ENCODE results near the gene PRRC2B.
"Not testable (repeated sequence)": the region's sequence is repeated elsewhere in the genome, so short reads cannot be mapped to it uniquely, and the experiment has no call there.

The PRRC2B gene

DNA sequence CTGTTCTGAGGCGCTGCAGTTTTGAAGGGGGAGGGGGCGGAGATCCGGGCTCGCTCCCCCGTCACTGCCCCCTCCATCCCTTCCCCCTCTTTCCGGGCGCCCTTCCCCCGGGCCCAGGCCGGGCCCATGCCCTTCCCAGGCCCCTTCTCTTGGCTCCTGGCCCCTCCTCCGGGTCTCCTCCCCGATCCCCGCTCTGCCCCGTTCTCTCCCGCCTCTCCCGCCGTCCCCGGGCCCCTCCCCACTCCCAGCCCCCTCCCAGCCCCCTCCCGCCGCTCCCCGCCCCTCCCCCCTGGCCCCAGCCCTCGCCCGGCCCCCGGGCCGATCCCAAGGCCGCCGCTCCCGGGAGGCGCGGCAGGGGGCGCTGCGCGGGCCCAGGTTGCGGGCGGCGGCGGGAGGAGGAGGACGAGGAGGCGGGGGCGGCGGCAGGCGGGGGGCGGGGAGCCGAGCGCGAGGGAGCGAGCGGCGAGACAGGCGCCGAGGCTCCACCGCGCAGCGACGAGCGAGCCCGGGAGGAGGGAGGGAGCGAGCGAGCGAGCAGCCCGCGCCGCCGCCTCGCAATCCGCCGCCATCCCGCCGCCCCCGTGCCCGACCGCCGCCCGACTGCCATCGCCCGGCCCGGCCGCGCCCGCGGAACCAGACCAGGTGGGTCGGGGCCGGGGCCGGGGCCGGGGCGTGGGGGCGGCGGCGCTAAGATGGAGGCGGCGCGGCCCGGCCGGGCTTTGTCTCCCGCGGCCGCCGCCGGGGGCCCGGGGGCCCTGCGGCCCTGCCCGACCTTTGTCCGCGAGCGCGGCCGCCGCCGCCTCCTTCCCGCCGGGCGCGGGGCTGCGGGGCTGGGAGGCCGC lies at the start of gene PRRC2B:
TSS of gene PRRC2B (plus strand) at position 465 of the 842 bp plus-strand sequence. CDS start 36,059 bp downstream, outside the sequence.
- DNase-seq: peak; percentile 76

DNA sequence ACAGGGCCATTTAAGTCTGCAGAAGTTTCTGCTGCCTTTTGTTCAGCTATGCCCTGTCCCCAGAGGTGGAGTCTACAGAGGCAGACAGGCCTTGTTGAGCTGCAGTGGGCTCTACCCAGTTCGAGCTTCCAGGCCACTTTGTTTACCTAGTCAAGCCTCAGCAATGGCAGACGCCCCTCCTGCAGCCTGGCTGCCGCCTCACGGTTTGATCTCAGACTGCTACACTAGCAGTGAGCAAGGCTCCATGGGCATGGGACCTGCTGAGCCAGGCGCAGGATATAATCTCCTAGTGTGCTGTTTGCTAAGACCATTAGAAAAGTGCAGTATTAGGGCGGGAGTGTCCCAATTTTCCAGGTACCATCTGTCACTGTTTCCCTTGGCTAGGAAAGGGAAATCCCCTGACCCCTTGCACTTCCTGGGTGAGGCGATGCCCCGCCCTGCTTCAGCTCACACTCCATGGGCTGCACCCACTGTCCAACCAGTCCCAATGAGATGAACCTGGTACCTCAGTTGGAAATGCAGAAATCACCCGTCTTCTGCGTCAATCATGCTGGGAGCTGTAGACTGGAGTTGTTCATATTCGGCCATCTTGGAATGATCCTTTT lies 48.9 kb upstream of the PRRC2B start:
- DNase-seq: not testable (repeated sequence)

DNA sequence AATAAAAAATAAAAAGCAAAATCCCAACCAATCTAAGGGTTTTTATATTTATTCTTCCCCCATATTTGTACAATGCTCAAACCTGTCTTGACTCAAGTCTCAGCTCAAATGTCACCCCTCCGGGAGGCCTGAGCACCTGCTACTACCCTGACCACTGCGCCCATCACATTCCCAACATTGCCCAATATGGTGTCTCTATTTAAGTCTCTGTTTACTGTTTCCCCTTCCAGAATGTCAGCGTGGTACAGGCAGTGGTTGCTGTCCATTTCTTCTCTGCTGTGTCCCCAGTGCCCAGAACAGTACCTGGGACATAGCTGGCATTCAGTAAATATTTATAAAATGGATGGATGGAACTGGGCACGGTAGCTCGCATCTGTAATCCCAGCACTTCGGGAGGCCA lies 47.3 kb upstream of the PRRC2B start:
- no peak for DNase-seq

DNA sequence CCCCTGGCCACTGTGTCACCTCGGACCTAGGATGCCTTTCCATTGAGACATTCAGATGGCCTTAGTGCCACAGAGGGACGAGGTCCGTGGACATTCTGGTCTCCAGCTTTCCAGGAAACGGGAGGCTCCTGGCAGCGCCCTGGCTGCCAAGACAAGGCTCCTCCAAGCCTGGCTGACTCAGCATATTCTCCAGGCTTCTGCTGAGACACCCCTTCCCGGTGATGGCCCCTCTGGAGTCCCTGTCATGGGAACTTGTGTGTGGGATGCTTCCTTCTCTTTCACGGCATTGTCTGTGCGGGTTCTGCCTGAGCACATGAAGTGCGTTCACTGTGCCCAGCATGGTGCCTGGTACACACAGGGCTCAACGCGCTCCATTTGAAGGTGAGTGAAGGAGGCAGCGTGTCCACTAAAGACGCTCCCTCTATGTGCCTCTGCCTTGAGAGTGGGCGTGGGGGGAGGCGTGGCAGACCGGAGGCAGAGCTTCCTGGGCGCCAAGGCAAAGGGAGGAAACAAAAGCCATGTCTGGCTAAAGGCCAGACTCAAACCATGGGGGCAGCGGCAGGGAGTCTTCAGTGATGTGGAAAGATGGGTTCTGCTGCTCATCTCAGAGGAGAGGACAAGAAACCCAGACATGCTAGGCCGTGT lies 46.4 kb upstream of the PRRC2B start:
- no peak for DNase-seq

DNA sequence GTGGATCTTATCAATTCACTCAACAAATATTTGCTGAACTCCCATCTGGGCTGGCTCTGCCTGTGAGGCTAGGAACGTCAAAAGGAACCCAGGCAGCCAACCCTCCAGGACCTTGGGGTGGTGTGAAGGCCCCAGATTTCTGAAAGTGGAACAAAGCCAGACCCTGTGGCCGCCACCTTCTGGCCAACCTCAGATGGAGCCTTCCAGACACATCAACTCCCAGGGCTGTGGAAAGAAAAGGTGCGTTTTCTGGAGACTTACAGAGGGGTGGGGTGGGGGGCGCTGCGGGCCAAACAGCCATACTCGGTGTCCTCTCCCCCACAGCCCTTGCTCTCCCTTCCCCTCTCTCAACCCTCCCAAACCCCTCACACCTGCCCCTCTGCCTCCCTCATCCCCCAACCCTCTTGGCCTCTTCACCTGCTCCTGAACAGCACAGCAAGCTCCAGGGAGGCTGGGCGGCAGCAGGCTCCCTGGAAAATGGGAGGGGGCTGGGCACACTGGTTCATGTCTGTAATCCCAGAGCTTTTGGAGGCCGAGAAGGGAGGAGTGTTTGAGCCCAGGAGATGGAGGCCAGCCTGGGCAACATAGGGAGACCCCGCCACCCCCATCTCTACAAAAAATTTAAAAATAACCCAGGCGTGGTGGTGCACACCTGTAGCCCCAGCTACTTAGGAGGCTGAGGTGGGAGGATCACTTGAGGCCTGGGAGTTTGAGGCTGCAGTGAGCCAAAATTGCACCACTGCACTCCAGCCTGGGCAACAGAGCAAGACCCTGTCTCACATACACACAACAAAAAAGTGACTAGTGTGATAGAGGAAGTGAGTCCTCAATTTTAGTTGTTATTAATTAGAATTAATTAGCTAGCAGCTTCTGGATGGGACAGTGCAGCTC lies 45.0 kb upstream of the PRRC2B start:
- DNase-seq: no peak

DNA sequence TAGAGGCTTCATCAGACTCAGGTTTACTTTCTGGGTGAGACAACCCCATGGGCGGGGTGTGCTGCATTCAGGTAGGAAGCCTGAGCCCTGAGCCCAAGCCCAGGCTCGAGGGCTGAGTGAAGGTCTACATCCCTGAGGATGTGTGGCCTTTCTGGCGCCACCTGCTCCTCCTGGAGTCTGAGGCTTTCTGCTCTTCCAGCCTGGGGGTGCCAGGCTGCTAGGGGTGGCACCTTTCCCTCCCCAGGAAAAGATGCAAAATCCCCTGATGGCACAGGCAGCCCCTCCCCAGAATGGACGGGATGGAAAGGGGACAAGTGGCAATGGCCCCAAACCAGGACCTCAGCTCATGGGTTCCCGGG lies 44.4 kb upstream of the PRRC2B start:
- DNase-seq: no peak

DNA sequence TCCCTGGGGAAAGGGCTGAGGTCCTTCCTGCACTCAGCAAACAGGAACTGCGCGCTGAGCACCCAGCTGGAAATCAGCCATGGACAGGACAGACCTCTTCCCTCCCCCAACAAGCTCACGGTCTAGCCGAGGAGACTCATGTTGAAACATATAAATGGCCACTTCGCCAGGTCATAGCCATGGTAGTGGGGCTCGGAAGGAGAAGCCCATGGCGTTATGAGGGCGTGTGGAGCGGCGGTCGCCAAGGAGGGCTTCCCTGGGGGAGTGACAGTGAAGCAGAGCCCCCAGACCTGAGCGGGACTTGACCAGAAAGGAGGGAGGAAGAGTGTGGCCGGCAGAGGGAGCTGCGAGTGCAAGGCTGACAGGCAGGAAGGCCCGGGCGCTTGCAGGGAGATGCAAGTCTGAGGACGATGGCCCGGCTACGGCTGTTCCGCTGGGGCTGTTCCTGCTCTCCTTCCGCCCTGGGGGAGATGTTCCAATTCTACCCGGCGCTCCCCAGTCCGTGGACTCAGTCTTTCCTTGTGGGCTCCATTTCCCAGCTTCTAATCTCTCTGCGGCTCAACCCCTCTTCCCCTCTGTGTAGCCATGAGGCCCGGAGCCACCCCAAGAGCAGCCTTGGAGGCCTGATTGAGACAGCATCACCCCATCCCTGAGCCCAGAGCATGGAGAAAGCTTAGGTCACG lies 43.9 kb upstream of the PRRC2B start:
- DNase-seq: peak; percentile 69

DNA sequence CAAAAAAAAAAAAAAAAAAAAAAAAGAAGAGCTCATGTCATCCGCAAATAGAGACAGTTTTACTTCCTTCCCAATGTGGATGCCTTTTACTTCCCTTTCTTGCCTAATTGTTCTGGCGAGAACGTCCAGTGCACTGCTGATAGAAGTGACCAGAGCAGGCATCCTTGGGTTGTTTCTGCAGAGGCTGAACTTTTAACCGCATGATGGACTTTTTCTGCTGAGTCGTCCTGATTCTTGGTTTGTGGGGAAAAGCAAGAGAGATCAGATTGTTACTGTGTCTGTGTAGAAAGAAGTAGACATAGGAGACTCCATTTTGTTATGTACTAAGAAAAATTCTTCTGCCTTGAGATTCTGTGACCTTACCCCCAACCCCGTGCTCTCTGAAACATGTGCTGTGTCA lies 37.4 kb upstream of the PRRC2B start:
- DNase-seq: not testable (repeated sequence)

DNA sequence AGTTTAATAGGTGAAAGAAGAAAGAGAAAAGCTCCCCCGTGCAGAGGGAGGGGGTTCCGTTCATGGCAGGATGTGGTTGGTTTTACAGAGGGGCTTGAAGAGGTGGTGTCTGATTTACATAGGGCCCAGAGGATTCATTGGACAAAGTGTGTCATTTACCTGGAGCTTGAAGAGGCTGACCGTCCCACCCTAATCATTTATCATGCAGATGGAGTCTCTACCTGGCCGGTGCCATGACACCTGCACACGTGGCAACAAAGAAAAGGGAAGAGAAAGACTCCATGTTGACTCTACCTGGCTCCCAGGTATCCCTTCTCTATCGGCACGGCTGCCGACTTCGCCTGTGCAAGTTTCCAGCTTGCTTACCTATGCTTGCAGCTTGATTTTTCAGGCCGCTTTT lies 35.3 kb upstream of the PRRC2B start:
- DNase-seq: no peak

DNA sequence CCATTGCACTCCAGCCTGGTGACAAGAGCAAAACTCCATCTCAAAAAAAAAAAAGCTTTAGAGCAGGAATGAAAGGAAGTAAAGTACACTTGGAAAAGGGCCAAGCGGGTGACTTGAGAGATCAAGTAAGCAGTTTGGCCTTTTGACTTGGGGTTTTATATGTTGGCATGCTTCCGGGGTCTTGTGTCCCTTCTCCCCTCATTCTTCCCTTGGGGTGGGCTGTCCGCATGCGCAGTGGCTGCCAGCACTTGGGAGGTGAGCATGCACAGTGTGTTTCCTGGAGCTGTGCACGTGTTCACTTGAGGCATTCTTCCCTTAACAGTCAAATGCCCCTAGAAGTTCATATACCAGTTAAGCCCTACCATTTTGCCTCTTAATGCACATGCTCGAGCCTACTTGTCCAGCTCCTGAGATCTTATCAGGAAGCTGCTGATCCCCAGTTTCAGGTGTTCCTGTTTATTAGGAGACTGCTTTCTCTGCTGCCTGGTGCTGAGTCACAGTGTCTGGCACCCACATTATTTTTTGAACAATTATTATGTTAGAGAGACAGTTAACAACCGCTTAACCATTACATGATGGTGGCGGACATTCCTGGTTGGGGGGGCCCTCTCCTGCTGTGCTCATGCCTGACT lies 32.6 kb upstream of the PRRC2B start:
- DNase-seq: peak; percentile 46

DNA sequence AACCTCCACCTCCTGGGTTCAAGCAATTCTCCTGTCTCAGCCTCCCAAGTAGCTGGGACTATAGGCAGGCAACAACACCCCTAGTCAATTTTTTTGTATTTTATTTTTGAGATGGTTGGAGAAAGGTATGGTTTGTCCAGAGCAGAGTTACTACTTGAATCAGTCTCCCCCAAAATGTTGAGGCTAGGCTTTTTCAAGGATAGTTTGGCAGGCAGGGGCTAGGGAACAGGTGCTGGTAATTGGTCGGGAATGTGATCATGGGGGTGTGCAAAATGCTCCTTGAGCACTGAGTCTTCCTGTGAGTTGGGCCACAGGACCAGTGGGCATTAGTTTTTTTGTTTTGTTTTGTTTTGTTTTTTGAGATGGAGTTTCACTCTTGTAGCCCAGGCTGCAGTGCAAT lies 28.3 kb upstream of the PRRC2B start:
- no peak for DNase-seq

DNA sequence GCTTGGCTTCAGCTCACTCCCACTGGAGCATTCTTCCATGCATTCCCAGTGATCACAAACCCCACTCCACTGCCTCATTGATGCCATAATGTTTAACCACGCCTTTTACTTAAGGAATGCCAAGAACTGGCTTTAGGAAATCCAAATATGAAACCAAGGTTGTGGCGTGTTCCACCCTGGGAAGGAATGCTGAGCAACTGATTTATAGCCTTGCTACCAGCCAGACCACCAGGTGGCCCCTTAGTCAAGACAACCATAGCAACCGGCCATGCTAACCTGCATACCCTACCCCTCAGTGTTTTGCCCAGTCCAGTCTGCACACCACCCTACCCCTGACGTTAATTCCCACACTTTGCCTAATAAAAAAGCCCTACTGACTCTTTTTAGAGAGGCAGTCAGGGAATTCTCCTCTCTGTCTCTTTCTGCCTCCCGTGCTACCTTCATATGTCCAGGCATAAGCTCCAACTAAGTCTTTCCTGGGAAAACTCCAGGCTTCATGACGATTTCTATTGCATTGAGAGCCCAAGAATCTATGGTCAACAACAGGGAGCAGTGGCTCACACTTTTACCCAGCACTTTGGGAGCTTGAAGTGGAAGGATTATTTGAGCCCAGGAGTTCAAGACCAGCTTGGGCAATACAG lies 27.0 kb upstream of the PRRC2B start:
- no peak for DNase-seq

DNA sequence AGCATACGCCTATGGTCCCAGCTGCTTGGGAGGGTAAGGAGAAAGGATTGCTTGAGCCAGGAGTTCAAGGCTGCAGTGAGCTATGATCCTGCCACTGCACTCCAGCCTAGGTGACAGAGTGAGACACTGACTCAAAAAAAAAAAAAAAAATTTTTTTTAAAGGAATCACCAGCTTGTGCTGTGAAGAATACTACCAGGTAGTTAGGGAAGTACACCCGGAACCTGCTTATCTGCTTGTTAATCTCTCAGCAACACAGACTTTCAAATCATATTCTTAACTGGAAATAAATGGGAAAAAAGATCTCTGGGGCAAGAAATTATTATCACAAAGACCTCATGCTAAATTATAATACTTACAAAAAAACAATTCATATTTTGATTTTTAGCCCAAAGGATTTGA lies 26.4 kb upstream of the PRRC2B start:
- no peak for DNase-seq

DNA sequence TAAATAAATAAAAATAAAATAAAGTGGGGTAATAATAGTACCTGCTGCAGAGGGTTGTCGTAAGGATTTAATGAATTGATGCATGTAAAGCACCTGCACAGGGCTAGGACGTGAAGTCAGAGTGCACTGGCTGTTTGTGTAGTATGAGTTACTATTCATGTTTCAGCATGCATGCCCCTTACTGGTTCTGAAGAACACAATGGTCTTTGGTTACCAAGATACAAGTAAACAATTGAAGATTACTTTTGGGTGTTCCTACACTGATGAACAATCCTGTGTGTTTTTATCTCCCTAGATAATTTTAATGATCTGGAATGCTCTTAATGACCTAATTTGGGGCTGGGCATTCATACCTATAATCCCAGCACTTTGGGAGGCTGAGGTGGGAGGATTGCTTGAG lies 23.2 kb upstream of the PRRC2B start:
- DNase-seq: no peak

DNA sequence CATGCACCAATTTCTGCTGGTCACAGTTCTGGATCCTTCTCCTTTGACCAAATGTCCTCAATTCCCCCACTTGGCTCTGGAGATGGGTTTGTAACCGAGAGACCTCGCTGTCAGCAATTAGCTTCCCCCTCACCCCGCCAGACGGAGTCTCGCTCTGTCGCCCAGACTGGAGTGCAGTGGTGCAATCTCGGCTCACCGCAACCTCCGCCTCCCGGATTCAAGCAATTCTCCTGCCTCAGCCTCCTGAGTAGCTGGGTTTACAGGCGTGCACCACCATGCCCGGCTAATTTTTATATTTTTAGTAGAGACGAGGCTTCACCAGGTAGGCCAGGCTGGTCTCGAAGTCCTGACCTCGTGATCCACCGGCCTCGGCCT lies 21.3 kb upstream of the PRRC2B start:
- DNase-seq: not testable (repeated sequence)

DNA sequence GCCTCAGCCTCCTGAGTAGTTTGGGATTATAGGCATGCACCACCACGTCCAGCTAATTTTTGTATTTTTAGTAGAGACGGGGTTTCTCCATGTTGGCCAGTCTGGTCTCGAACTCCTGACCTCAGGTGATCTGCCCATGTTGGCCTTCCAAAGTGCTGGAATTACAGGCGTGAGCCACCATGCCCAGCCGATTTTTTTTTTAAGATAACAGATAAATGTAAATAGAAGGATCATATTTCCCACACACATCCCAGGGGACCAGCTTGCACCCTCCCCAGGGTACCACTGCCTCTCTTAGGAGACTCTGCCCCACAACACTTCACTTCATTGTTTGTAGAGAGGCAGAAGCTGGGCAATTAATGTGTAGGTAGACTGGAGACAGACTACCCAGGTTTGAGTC lies 19.2 kb upstream of the PRRC2B start:
- peak; percentile 53 for DNase-seq

DNA sequence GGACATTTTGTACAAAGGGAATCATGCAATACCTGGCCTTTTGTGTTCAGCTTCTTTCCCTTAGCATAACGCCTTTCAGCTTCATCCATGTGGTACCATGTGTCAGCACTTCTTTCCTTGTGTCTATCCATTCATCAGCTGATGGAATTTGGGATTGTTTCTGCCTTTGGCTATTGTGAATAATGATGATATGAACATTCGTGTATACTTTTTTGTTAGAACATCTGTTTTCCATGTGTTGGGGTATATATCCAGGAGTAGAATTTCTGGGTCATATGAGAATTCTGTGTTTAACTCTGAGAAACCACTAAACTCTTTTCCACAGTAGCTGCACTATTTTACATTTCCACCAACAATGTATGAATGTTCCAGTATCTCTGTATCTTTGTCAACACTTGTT lies 14.8 kb upstream of the PRRC2B start:
- no peak for DNase-seq

DNA sequence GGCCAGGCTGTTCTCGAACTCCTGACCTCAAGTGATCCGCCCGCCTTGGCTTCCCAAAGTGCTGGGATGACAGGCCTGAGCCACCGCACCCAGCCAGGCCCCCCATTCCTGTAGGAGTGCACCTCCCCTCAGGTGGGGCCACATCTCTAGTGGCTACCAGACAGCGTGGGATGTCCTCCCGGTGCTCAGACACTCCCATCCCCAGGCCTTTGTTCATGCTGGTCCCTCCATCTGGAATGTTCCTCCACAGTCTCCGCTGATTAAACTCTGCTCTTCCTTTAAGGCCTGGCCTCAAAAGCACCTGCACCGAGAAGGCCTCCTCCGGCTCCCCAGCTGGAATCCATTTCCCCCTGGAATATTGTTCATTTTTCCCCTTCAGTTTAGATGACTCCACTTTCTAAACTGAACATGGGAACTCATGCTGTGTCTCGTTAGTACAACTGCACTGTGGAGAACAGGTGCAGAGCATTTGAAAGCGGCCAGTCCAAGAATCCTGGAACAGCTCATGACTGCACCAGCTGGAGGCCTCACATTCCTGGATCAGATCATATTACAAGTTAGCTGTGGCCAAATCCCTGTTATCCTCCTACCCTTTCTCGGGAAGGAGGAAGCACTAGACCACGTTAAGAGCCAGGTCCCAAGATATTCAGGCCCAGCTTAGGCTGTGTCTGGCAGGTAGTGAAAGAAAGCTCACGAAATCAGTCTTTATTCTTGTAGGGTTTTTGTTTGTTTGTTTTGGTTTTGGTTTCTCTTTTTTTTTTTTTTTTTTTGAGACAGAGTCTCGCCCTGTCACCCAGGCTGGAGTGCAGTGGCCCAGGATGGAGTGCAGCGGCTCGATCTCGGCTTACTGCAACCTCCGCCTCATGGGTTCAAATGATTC lies 10.8 kb upstream of the PRRC2B start:
- peak; percentile 74 for DNase-seq

DNA sequence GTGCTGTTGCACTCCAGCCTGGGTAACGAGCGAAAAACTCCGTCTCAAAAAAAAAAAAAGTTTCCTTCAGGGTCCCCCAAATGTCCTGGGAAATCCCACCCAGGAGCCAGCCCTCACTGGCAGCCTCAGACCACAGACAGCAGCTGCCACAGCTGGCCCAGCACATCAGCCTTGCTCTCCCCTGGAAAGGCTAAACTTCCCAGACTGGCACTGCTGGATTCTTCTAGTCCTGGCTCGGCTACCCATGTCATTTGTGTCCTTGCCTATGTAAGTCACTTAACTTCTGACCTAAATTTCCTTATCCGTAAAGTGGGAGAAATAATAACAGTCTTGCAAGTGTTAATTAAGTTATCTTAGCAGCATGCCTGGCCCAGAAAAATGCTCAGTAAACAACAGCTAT lies 8.6 kb upstream of the PRRC2B start:
- no peak for DNase-seq

DNA sequence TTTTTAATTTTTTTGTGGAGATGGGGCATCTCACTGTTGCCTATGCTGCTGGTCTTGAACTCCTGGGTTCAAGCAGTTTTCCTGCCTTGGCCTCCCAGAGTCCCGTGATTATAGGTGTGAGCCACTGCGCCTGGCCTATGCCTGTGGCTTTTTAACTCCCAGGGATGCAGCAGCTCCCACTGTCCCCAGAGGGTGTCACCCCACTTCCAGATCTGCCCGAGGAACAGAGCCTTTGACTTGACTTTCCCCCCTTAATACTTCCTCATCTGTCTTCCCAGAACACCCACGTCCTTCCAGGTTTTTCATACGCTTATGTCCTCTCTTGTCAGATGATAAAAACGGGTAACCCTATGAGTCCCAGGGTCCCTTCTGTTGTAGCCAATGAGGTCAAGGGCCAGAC lies 7.6 kb upstream of the PRRC2B start:
- DNase-seq: no peak

DNA sequence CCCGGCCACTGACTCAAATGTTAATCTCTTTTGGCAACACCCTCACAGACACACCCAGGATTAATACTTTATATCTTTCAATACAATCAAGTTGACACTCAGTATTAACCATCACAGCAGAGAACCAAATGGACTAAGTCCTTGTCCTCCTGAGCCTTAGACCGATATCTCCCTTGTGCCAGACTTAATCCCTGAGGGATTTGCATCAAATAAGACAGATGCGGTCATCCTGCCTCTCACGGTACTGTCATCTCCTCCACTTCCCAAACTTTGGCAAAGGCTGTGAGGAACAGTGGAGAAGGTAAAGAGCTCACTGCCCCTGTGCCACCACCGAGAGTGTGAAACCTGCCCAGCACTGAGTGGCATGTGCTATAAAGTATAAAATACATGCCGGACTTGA lies 6.5 kb upstream of the PRRC2B start:
- DNase-seq: no peak

All from DMS153 (cell line).